GM12878 (cell line): ENCODE results near the gene ZBTB5. TPM values are rescaled to one million over a fixed set of nuclear protein-coding genes. Genes with fewer than 3 reads are reported as not detected.

Source experiments
- NR2F1 ChIP-seq: fragments of 450-650 bp; conservative IDR thresholded peaks from 2 replicates; pipeline ENCODE4 v1.6.1; 2017; ENCODE audit warnings: mild to moderate bottlenecking
- ZBTB11 ChIP-seq: fragments of 450-650 bp; formaldehyde crosslinking; IDR thresholded peaks from 2 replicates; pipeline ENCODE4 v1.5.0; 2022; ENCODE audit warnings: mild to moderate bottlenecking, missing genetic modification characterization
- ZNF592 ChIP-seq: fragments of 450-650 bp; IDR thresholded peaks from 2 replicates; pipeline ENCODE4 v1.6.1; 2017; ENCODE audit warnings: mild to moderate bottlenecking, moderate library complexity
- polyA plus RNA-seq, 11 experiments: library from polyadenylated mRNA; depleted of rRNA in 4 of 11; unstranded in 6 of 11; stranded (reverse) in 5 of 11; fragments of >200 nt; fragmentation: Nextera tagmentation in 4 of 11; fragmentation: Illumina TruSeq in 1 of 11; extraction: Ambion mirVana in 4 of 11; extraction: Trizol in 1 of 11; gene quantifications; 1 replicate in 1 of 11; 2 replicates in 10 of 11; pipeline versions ENCODE4 v1.2.1 to v1.2.3, GENCODE V29; 2011 to 2016; ENCODE audit warnings: inconsistent platforms in 2 of 11, missing spikeins in 2 of 11, low read depth in 1 of 11
- total RNA-seq, 4 experiments: library from RNA; depleted of rRNA in 3 of 4; stranded (reverse); fragments of >200 nt in 3 of 4; fragmentation: Illumina TruSeq in 1 of 4; extraction: Trizol in 1 of 4; gene quantifications; 2 replicates each; pipeline versions ENCODE4 v1.2.1 to v1.2.3, GENCODE V29; 2013 to 2021

The ZBTB5 gene
- total and polyA plus RNA-seq, 10 of the 15 experiments (the other 5 are each of a cell fraction or from before 2014, with no cell fraction given): 1.4 to 32.5 (median 12.1) TPM

GRCh38 chr9:37422289-37423104, 42.8 kb downstream of the ZBTB5 start, which contains the start of gene GRHPR (continued):
- TF ChIP-seq ZBTB11 (CRISPR knock-in tag) (no peak), ZNF592 (no peak), NR2F1 (peak; percentile 66; the same call in 1 of the 2 replicates)
